Mesendoderm (in vitro differentiated cells): ENCODE measurements around the gene S100A8.
"Not testable (repeated sequence)": the region's sequence is repeated elsewhere in the genome, so short reads cannot be mapped to it uniquely, and the experiment has no call there.

Experiments used
- DNase-seq: peaks from one replicate; pipeline ENCODE4 v3.0.0; 2013
- H2AK5ac ChIP-seq: 2 replicates; pipeline ENCODE4 v1.6.1; 2013; ENCODE audit warnings: low read length, inconsistent platforms
- H2BK120ac ChIP-seq: 2 replicates; pipeline ENCODE4 v1.6.1; 2013; ENCODE audit warnings: low read depth, mild to moderate bottlenecking, low read length, moderate library complexity, mixed read lengths
- H2BK15ac ChIP-seq: replicated peaks from 2 replicates; pipeline ENCODE4 v1.6.1; 2013; ENCODE audit warnings: low read depth, mild to moderate bottlenecking, moderate library complexity
- H2BK5ac ChIP-seq: 2 replicates; pipeline ENCODE4 v1.6.1; 2013; ENCODE audit warnings: low read length, inconsistent platforms
- H3K18ac ChIP-seq: 2 replicates; pipeline ENCODE4 v1.6.1; 2013; ENCODE audit warnings: mild to moderate bottlenecking, low read length, mixed read lengths
- H3K23ac ChIP-seq: one replicate; pipeline ENCODE4 v1.6.1; 2013; ENCODE audit warnings: low read length
- H3K27ac ChIP-seq: 2 replicates; pipeline ENCODE4 v1.5.1; 2013; ENCODE audit warnings: low read depth, mild to moderate bottlenecking, inconsistent platforms, low read length, moderate library complexity
- H3K27me3 ChIP-seq: 2 replicates; pipeline ENCODE4 v1.6.1; 2013; ENCODE audit warnings: low read length, control low read depth, mild to moderate bottlenecking, inconsistent platforms; ENCODE audit not compliant: insufficient read depth, poor library complexity
- H3K36me3 ChIP-seq: 2 replicates; pipeline ENCODE4 v1.6.1; 2013; ENCODE audit warnings: low read length, inconsistent platforms; ENCODE audit not compliant: control insufficient read depth, insufficient read depth
- H3K4ac ChIP-seq: one replicate; pipeline ENCODE4 v1.6.1; 2013; ENCODE audit warnings: low read depth, mild to moderate bottlenecking, low read length, moderate library complexity
- H3K4me1 ChIP-seq: 2 replicates; pipeline ENCODE4 v1.6.1; 2013; ENCODE audit warnings: low read depth, low read length, inconsistent platforms; ENCODE audit not compliant: control insufficient read depth
- H3K4me2 ChIP-seq: 2 replicates; pipeline ENCODE4 v1.6.1; 2013; ENCODE audit warnings: low read length
- H3K4me3 ChIP-seq: 2 replicates; pipeline ENCODE4 v1.5.1; 2013; ENCODE audit warnings: mild to moderate bottlenecking, low read length
- H3K56ac ChIP-seq: one replicate; pipeline ENCODE4 v1.6.1; 2013; ENCODE audit warnings: low read length
- H3K79me1 ChIP-seq: 2 replicates; pipeline ENCODE4 v1.6.1; 2013; ENCODE audit warnings: low read length, inconsistent platforms
- H3K79me2 ChIP-seq: 2 replicates; pipeline ENCODE4 v1.6.1; 2013; ENCODE audit warnings: mild to moderate bottlenecking, low read length; ENCODE audit not compliant: control insufficient read depth, insufficient read depth
- H3K9ac ChIP-seq: 2 replicates; pipeline ENCODE4 v1.6.1; 2013; ENCODE audit warnings: low read length, inconsistent platforms
- H4K5ac ChIP-seq: one replicate; pipeline ENCODE4 v1.6.1; 2013; ENCODE audit warnings: low read length
- H4K8ac ChIP-seq: one replicate; pipeline ENCODE4 v1.6.1; 2013; ENCODE audit warnings: low read depth, mild to moderate bottlenecking, control low read depth, low read length, moderate library complexity
- WGBS: extraction: QIAGEN DNeasy Blood & Tissue Kit; methylation state at CpG from one replicate; pipeline ENCODE4 v1.1.7; 2013; ENCODE audit warnings: low lambda C conversion rate, missing lambda C conversion rate; ENCODE audit not compliant: insufficient coverage; ENCODE audit errors: extremely low coverage; 5-methylcytosine and 5-hydroxymethylcytosine counted together

Gene S100A8

GRCh38 chr1:153413961-153414360 is 23.1 kb upstream of the S100A8 start:
- H3K36me3 ChIP-seq, H4K8ac ChIP-seq, H2BK5ac ChIP-seq, H3K56ac ChIP-seq, H3K18ac ChIP-seq, H3K79me1 ChIP-seq, H3K9ac ChIP-seq, H3K23ac ChIP-seq, H3K4me3 ChIP-seq, H2BK15ac ChIP-seq, DNase-seq, H3K27me3 ChIP-seq, H3K4me1 ChIP-seq, H3K4ac ChIP-seq, H3K79me2 ChIP-seq, H2AK5ac ChIP-seq, H3K4me2 ChIP-seq, H2BK120ac ChIP-seq, H3K27ac ChIP-seq, H4K5ac ChIP-seq: not testable (repeated sequence)

GRCh38 chr1:153407274-153407673 is 16.4 kb upstream of the S100A8 start:
- H2BK120ac ChIP-seq, H2BK15ac ChIP-seq, H3K18ac ChIP-seq, H4K5ac ChIP-seq, H3K4me1 ChIP-seq, H3K23ac ChIP-seq, H3K79me1 ChIP-seq, H2BK5ac ChIP-seq, H3K4ac ChIP-seq, H3K56ac ChIP-seq, H3K27me3 ChIP-seq, H3K79me2 ChIP-seq, H3K36me3 ChIP-seq, H3K4me2 ChIP-seq, H2AK5ac ChIP-seq, H3K4me3 ChIP-seq, DNase-seq, H3K9ac ChIP-seq, H3K27ac ChIP-seq, H4K8ac ChIP-seq: not testable (repeated sequence)
- no CpG with 5 or more reads among the region's 11 CpGs for WGBS

GRCh38 chr1:153405825-153406599 is 15.1 kb upstream of the S100A8 start:
- not testable (repeated sequence) for H4K5ac ChIP-seq, H3K27me3 ChIP-seq, H3K4me2 ChIP-seq, H2BK5ac ChIP-seq, H3K56ac ChIP-seq, H2AK5ac ChIP-seq, H3K79me2 ChIP-seq, H4K8ac ChIP-seq, H3K4ac ChIP-seq, H3K23ac ChIP-seq, H3K18ac ChIP-seq, H3K27ac ChIP-seq, H2BK120ac ChIP-seq, H3K9ac ChIP-seq, H3K4me3 ChIP-seq, H3K36me3 ChIP-seq, H3K79me1 ChIP-seq, H2BK15ac ChIP-seq, DNase-seq, H3K4me1 ChIP-seq
- no CpG with 5 or more reads among the region's 6 CpGs for WGBS

- no peak overlapping the region for H4K5ac ChIP-seq
- no peak overlapping the region for H3K27ac ChIP-seq
- no peaks in the 10 kb centered on the region for H3K36me3 ChIP-seq
- no peak overlapping the region for H3K4me3 ChIP-seq
- H3K4me2 ChIP-seq: no peak overlapping the region
- H3K79me2 ChIP-seq: no peaks in the 10 kb centered on the region
- H2AK5ac ChIP-seq: no peak overlapping the region
- H3K4me1 ChIP-seq: no peaks in the 10 kb centered on the region
- no peak overlapping the region for H3K56ac ChIP-seq
- no CpG with 5 or more reads among the region's 15 CpGs for WGBS
- H2BK120ac ChIP-seq: no peak overlapping the region
- H3K4ac ChIP-seq: no peak overlapping the region
- H2BK5ac ChIP-seq: no peak overlapping the region
- no peak overlapping the region for H3K23ac ChIP-seq
- no peak overlapping the region for H4K8ac ChIP-seq
- no peaks in the 10 kb centered on the region for H3K79me1 ChIP-seq
- no peak overlapping the region for H3K18ac ChIP-seq
- no peak overlapping the region for H3K9ac ChIP-seq
- H2BK15ac ChIP-seq: no peak overlapping the region
- no peaks in the 10 kb centered on the region for H3K27me3 ChIP-seq
- DNase-seq: peak; percentile 54
Measured at GRCh38 chr1:153404768-153405167, 13.9 kb upstream of the S100A8 start.

GRCh38 chr1:153404086-153404635 is 13.3 kb upstream of the S100A8 start:
- Histone ChIP-seq H3K4me3 (no peak overlapping the region), H4K8ac (no peak overlapping the region), H3K18ac (no peak overlapping the region), H2BK120ac (no peak overlapping the region), H3K27me3 (no peaks in the 10 kb centered on the region), H2AK5ac (no peak overlapping the region), H3K36me3 (no peaks in the 10 kb centered on the region), H3K56ac (no peak overlapping the region), H3K4me2 (no peak overlapping the region), H3K4ac (no peak overlapping the region), H3K79me1 (no peaks in the 10 kb centered on the region), H3K79me2 (no peaks in the 10 kb centered on the region), H2BK15ac (no peak overlapping the region), H3K4me1 (no peaks in the 10 kb centered on the region), H4K5ac (no peak overlapping the region), H3K9ac (no peak overlapping the region), H3K27ac (no peak overlapping the region), H3K23ac (no peak overlapping the region), H2BK5ac (no peak overlapping the region)
- WGBS: no CpG with 5 or more reads among the region's 7 CpGs
- DNase-seq: peak; percentile 4
